Spleen (tissue), 7 donors: ENCODE data around the gene TLE5.

ENCODE experiments used
- POLR2AphosphoS5 ChIP-seq, 3 donors: sonication (generic); formaldehyde crosslinking; IDR thresholded peaks; one replicate each; pipeline ENCODE4 v1.5.1; 2017; ENCODE audit warnings: antibody characterized with exemption in 3 of 3
- TF ChIP-seq, protein P1 (sequence below), 11 experiments: fragments of 200-600 bp in 7 of 11; fragments of 450-650 bp in 4 of 11; sonication (generic) in 4 of 11; IDR thresholded peaks in 8 of 11; conservative IDR thresholded peaks in 3 of 11; 1 replicate in 7 of 11; 2 replicates in 4 of 11; pipeline versions ENCODE4 v1.4.0 to v1.8.0; 2016 to 2021; ENCODE audit warnings: antibody characterized with exemption in 11 of 11, inconsistent platforms in 4 of 11, mild to moderate bottlenecking in 1 of 11
- donor health status: DM: no; HTN: no; CAD: no; lungs with moderate emphysema.
- donor health status: DM: no; HTN: no; CAD: no.
- donor health status: DM: no; HTN: no; CAD: no.

DNA sequence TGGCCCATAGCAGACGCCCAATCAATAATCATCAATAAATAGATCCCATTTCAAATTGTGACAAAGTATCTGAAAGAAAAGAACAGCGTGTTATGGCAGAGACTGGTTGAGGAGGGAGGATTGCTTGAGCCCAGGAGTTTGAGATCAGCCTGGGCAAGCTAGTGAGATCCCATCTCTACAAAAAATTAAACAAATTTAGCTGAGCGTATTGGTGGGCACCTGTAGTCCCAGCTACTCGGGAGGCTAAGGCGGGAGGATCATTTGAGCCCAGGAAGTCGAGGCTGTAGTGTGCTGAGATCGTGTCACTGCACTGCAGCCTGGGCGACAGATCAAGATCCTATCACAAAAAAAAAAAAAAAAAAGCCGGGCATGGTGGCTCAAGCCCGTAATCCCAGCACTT lies 25.5 kb upstream of the TLE5 start:
- TF ChIP-seq POLR2AphosphoS5 (IDR thresholded peaks at IDR 0.05): no peak
- TF ChIP-seq, protein P1, sequence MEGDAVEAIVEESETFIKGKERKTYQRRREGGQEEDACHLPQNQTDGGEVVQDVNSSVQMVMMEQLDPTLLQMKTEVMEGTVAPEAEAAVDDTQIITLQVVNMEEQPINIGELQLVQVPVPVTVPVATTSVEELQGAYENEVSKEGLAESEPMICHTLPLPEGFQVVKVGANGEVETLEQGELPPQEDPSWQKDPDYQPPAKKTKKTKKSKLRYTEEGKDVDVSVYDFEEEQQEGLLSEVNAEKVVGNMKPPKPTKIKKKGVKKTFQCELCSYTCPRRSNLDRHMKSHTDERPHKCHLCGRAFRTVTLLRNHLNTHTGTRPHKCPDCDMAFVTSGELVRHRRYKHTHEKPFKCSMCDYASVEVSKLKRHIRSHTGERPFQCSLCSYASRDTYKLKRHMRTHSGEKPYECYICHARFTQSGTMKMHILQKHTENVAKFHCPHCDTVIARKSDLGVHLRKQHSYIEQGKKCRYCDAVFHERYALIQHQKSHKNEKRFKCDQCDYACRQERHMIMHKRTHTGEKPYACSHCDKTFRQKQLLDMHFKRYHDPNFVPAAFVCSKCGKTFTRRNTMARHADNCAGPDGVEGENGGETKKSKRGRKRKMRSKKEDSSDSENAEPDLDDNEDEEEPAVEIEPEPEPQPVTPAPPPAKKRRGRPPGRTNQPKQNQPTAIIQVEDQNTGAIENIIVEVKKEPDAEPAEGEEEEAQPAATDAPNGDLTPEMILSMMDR (IDR thresholded peaks at IDR 0.05 in 8 of 11, conservative IDR thresholded peaks at IDR 0.05 in 3 of 11): no peak
